ENCODE results near the gene NCK2.
A peak's percentile ranks its signal among the peaks of the same experiment; 100 is the strongest.
"Not testable (repeated sequence)": the region's sequence is repeated elsewhere in the genome, so short reads cannot be mapped to it uniquely, and the experiment has no call there.

The NCK2 gene

DNA sequence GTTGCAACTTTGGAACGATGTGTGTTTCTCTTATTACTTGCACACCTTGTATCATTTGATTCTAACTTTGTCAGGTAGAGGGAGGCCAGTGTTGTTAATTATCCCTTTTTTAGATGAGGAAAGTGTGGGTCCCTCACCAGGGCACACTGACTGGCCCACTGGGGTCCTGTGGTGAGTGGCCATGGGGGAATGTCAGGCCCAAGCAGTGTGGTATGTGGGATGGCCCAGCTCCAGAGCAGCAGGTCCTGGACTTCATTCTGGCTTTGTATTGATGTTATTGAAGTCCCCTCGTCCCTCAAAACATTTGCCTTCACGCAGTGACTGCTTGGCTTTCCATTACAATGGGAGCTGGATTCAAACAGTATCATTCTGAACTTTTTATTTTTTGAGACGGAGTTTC lies 11.7 kb downstream of the NCK2 start:
- DNase-seq (ENCODE audit: low spot score): no peak

DNA sequence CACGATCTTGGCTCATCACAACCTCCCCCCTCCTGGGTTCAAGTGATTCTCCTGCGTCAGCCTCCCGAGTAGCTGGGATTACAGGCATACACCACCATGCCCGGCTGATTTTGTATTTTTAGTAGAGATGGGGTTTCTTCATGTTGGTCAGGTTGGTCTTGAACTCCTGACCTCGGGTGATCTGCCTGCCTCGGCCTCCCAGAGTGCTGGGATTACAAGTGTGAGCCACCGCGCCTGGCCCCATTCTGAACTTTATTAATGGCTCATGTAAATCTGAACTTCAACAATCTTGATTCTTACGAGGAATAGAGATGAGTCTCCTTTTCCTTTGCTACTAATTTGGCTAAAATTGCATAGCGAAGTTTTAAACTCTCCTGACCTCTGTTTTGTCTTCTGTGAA lies 12.2 kb downstream of the NCK2 start:
- not testable (repeated sequence) for DNase-seq (ENCODE audit: low spot score)

DNA sequence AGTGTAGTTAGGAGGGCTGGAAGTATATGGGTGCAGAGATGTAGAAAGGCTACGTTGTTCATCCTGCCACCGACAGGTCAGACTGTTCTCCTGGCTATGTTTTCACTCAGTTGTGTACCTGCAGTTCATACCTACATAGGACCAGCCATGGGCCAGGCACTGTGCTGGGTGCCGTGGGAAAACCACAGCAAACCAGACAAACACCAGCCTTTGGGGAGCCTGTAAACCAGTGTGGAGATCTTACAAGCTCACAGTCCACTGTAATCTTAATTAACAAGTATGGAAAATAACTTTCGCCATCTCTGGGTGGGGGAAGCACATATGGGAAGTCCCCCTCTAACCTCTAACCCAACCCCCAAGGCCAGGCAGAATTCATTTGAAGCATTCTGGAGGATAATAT lies 12.7 kb downstream of the NCK2 start:
- no peak for DNase-seq (ENCODE audit: low spot score)

DNA sequence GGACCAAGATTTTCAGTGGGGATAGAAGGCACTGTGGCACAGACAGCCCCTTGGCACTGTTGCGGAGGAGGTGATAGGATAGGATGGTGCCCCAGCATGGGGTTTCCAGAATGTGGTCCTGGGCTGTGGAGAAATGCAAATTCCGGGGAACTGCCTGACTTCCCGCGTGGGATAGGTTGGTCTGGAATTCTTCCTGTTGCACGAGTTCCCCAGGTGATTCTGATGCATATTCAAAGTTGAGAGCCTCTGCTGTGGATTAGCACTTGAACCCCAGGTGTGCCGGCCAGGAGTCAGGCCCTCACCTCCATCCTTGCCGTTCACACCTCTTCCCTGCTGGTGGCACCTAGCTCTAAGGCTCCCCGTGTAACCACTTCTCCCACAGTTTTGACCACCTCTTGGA lies 15.5 kb downstream of the NCK2 start:
- DNase-seq (ENCODE audit: low spot score): no peak

DNA sequence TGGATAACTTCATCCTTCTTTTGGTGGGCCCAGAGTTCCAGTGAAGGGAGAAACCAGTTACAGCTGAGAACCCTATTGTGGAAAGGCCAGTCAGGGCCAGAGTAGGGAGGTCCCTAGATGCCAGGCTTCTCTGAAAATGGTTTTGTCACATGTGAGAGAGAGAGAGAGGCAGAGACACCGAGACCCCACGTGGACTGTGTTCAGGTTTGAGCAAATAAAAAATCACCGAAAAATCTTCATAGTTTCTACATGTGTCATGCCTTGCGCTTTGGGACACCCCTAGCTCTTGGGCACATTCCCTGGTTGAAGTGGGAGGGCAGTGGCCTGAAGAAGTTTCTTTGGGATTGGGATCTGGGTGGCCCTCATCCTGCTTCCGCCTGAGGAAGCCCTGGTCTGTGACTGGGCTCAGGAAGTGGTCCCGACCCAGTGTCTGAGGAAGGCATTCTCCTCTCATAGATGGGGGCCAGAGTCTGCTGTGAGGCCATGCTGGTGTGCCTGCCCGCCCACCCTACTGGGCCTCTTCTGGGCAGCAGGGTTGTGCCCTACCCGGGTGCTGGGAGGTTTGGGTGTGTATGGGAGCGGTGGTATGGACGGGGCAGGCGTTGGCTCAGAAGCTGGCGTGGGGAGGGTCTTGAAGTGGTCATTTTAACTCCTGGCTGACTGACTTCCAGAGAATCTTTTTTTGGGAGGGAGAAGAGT lies 16.1 kb downstream of the NCK2 start:
- DNase-seq (ENCODE audit: low spot score): no peak

DNA sequence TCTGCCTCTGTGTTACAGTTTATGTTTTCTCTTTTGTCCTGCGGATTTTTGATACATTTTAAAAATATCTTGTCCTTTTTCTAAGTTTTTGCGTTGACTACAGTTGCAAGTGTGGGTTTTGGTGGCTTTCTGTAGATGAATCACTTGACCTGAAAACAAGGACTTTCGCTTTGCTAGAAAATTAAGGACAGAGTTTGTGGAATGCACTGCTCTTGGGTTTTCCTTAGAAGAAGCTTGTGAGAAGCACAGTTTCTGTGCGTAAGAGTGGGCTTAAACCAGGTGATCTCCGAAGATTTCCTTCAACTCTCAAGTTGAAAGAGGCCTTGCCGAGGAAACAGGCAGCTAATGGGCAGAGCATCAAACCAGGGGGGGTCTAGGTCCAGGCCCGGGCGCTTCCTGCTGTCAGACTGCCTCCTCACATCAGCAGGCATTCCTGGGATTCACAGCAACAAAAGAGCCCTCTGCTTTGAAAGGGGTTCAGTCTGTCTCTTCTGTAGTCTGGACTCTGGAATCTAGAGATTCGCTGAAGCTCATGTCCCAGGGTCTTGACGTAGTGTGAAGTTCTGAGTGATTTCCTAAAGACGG lies 17.3 kb downstream of the NCK2 start:
- no peak for DNase-seq (ENCODE audit: low spot score)

DNA sequence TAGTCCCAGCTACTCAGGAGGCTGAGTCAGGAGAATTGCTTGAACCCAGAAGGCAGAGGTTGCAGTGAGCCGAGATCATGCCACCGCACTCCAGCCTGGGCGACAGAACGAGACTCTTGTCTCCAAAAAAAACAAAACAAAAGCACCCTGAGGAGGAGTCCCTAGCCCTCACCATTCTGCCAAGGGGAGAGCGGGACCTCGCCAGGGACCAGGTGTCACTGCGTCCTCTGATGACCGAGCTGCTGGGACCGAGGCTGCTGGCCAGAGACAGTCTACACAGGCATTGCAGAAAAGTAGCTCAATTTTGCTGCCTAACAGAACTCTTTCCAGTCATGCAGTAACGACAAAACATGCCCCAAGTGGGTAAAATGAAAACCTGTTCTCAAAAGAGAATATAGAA lies 18.4 kb downstream of the NCK2 start:
- no peak for DNase-seq (ENCODE audit: low spot score)

DNA sequence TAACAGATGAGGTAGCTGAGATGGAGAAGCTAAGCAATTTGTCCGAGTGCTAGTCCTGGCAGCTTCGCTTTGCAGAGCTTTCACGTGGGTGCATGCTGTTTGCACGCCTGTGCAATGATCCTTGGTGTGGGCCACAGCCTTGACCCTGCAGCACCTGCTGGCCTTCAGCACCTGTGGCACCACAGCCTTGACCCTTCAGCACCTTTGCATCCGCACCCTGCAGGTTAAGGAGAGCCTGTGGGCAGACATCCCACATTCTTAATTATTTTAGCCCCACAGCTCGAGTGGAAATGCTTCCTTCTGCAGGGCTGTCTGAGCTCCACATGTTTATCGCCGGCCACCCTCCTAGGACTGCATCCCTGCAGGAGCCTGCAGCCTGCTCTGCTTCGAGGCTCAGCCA lies 19.3 kb downstream of the NCK2 start:
- DNase-seq (ENCODE audit: low spot score): no peak

DNA sequence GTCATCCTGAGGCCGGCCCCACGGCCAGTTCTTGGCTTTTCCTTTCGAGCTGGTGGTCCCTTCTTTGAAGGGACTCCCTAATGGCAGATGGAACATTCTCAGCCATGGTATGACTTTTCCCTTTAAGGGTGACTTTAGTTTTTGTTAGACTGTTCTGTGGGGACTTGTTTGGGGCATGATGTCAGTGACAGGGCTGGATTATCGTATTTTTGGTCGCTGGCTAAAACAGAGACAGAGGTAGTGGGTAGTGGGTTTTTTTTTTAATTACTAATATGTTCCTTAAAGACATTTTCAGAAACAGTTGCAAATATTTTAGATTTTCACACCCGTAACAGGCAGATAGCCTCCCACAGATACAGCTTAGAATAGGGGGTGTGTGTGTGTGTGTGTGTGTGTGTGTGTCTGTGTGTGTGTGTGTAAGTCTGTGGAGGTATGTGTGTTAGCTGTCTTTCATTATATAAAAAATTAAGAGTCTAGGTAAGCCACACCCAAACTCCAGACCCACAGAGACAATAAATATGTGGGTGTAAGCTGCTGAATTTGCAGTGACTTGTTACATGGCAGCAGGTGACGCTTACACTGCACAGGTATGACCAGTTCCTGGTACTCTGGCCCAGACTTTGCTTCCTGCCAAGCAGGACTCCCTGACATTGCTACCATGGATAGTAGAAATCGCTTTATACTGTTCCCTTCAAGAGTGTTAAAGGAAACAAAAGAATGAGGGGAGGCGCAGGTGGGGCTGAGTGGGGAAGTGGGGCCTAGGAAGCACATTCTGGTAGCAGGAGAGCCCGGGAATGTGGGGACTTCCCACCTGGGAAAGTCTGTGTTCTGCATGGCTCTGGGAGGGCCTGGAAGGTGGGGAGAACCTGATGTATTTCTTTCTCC lies 20.9 kb downstream of the NCK2 start:
- no peak for DNase-seq (ENCODE audit: low spot score)

DNA sequence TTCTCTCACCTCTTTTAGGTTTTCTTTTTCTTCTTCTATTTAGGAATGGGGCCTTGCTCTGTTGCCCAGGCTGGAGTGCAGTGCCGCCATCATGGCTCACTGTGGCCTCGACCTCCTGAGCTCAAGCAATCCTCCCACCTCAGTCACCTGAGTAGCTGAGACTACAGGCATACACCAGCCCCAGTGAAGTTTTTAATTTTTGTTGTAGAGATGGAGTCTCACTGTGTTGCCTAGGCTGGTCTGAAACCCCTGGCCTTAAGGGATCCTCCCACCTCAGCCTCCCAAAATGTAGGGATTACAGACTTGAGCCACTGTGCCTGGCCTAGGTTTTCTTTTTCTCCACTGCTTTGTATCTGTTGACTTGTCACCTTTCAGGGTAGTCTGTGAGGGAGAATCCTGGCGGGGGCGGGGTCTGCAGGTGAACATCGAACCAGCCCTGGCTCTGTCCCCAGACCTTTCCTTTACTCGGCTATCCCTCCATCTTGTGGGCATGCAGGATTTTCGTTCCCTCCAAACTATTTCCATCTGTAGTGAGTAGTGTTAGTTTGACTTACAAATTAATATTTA lies 21.7 kb downstream of the NCK2 start:
- DNase-seq (ENCODE audit: low spot score): no peak

DNA sequence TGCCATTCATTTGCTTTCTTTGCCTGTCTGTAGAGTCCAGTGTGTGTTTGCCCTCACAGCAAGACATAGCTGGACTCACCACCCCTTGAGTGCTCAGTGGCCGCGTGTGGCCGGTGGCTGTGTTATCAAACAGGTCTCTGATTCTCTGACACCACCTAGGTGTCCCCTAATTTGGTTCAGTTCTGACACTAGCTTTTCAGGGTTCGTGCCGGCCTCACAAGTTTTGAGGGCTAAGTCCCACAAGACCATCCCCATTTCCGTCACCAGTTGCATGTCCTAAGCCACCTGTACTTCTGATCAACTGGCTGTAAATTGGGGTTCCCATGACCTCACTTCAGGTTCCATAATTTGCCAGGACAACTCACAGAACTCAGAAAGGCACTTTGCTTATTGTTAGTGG lies 23.5 kb downstream of the NCK2 start:
- no peak for DNase-seq (ENCODE audit: low spot score)

DNA sequence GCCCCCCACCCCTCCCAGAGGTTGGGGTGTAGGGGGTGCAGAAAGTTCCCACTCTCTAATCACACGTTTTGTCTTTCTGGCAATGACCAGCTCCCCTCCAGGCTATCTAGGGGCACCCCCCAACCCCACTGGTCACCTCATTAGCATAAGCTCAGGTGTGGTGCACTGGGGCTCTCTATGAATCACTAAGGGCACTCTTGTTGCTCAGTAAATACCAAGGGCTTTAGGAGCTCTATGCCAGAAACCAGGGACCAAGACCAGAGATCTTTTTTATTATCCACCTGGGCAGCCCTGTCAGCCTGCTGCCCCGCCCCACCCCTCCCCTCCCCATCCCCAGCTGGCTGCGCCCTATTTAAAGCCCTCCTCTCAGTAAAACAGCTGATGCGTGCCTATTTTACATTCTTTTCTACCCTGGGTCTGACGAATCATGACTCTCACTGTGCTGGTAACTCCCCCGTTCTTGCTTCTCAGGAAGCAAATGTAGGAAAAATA lies 24.3 kb downstream of the NCK2 start:
- DNase-seq (ENCODE audit: low spot score): no peak

DNA sequence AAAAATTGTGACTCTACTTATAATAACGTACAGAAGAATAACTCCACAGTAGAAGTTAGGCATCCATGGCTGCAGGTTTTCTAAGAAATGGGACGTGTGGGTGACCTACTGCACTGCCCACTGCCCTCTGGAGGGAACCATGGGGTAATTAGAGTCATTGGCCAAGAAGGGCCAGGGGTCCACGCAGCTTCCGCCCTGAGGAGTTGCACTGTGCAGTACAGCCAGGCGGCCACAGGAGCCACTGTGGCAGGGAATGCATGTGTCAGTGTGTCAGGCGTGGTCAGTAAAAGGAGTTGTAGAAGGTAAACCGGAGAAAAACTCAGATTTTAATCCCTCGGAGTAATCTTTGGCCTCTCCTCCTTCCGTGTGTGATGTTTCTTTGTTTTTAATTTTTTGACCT lies 24.8 kb downstream of the NCK2 start:
- DNase-seq (ENCODE audit: low spot score): no peak

DNA sequence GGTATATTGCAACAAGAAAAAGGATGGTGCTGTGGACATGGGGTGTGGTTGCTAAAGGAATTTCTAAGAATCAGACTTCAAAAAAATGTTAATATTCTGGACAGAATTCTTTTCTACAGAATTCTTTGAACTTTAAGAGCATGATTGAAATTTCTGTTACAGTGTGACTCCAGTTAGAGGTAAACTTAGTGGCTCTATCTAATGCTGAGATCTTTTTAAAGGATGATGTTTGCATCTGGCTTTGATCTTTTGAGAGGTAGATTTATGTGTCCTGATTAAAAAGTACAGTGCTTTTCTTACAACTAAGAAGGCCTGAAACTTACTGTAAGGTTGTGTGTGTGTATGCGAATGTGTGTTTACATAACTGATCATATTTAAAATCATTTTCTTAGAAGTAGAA lies 25.4 kb downstream of the NCK2 start:
- DNase-seq (ENCODE audit: low spot score): no peak

DNA sequence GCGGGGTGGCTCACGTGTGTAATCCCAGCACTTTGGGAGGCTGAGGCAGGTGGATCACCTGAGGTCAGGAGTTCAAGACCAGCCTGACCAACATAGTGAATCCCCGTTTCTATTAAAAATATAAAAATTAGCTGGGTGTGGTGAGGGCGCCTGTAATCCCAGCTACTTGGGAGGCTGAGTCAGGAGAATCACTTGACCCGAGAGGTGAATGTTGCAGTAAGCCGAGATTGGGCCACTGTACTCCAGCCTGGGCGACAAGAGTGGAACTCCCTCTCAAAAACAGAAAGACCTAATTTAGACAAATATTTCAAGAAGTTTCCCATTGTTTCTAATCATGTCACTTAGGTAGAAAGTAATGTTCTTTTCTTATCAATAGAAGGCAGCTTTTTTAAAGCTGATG lies 26.6 kb downstream of the NCK2 start:
- DNase-seq (ENCODE audit: low spot score): not testable (repeated sequence)

DNA sequence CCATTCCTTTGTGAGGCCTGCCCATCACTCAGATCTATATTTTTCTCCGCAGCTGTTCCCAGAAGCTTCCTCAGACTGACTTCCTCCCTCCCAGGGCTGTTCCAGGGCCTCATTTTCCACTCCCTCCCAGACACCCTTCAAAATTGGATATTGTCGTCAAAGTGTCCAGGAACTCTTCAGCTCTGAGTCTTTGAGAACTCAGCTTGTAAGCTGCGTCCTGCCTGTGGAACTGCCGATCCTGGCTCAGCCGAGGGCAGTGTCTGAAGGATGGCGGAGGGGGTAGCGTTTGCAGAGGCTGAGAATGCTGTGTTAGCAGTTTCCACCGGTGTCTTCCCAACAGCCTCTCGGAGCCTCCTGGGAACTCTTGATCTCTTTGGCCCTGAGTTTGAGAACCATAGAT lies 27.1 kb downstream of the NCK2 start:
- no peak for DNase-seq (ENCODE audit: low spot score)

DNA sequence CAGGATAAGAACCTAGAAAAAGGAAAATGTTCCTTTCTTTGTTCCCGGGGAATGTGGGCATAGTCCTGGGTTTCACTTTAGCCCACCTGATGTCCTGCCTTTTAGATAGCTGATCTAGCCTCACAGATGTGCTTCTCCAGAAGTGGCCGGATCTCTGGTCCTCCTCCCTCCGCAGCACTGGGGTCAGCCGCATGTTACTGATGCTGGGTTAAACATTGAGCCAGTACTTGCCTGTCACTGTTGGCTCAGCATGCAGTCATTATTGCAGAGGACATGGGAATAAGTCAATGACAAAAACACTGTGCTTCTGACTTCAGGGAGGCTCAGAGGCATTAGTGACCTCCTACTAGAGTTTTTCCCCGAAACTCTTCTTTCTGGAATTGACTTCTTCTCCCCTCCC lies 27.6 kb downstream of the NCK2 start:
- DNase-seq (ENCODE audit: low spot score): no peak

DNA sequence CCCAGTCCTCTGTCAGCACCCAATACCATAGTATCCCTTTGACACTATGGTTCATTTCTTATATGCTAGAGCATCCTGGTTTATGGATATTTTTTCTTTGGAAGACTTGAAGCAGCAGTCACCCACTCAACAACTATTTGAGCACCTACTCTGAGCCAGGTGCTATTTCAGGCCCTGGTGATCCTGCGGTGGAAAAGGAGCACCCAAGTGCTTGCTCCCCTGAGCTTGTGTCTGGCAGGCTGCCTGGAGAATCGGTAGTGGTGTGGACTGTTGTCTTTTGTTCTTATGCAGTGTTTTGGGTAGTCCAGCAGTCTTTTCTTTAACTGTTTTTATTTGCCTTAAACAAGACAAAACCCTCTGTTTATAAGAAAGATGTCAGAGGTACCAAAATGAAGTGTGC lies 28.9 kb downstream of the NCK2 start:
- DNase-seq (ENCODE audit: low spot score): no peak

DNA sequence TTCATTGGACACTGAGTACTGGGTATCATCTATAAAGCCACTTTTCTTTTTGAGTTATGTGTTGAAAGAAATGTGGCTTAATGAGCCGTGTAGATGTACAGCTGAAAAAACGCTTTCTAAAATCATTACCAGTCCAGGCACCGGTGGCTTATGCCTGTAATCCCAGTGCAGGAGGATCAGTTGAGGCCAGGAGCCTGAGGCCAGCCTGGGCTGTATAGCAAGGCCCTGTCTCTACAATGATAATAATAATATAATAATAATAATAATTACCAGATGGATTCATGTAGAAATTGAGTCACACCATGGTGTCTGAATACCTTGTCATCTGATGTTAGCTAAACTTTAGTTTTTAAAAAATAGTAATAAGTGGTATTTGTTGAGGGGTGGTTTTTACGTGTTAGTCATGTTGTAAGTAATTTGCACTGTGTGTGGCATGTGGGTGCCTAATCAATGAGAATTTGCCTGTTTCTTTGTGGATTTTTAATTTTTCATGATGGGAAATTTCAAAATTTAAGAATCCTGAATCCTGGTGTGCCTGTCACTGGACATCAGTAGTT lies 30.1 kb downstream of the NCK2 start:
- DNase-seq (ENCODE audit: low spot score): no peak

DNA sequence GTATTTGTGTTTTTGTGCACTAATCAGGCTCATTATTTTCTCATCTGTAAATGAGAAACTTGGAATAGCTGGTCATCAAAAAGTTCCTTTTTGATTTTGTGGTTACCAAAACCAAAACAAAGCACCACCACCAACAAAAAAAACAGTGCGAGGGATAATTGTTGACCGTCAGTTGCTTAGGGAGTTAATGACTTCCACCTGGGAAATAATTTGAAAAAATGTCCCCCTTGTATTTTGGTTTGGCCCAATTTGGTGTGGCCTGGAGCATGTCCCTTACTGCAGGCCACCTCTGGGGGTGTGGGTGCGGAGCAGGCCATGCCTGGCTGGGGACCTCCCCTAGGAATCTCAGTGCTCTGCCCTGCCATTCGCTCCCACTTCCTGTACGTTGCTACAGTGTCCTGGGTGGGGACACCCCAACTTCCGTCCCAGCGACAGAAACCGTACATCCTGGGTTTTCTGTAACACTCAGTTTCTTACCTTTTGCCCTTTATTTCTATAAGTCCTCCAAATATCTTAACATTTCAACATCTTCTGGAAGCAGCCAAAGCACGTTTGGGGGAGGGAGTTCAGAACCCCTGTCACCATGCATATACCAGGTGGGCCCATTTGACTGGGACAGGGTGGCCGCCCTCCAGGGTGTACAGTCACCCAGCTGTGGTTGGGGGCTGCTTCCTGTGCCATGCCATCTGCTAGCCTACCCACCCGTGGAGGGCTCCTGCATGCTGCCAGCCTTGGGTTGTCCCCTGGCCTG lies 31.3 kb downstream of the NCK2 start:
- peak; percentile 40 for DNase-seq (ENCODE audit: low spot score)

DNA sequence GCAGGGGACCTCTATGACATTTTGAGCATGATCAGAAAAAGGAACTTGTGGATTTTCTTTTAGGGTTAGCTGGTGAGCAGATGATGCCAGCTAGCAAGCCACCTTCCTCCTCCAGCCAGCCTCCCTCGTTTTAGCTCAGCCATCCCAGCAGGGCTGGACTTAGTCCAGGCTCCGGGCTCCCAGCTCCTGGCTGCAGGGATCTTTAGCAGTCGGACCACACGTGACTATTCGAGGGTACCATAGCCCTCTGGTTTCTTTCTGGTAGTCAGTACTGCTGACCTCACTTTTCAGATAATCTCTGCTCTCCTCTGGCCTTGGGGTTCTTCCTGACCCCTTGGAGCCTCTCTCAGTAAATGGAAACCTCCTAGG lies 31.8 kb downstream of the NCK2 start:
- no peak for DNase-seq (ENCODE audit: low spot score)

DNA sequence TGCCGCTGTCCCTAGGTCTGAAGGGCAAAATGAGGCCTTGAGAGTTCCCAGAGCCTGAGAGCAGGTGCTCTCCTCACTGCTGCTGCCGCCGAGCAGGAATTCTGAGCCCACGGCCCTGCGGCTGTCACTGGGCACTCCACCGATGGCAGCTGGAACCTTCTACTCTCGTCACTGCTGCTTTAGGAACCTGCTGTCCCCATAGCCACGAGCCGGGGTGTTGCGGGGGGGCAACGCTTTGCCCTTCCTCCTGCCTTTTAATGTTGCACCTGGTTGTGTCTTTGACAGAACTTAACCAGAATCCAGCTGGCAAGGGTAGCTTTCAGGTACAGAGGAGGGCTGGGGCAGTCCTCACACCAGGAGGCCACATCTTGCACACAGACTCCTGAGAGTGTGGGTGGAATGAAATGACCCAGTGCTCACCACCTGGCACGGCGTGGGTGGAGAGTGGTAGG lies 32.3 kb downstream of the NCK2 start:
- DNase-seq (ENCODE audit: low spot score): no peak
